Stimulated activated CD8-positive, alpha-beta memory T cell treated with anti-CD3 and anti-CD28 coated beads, Interleukin-4, amount 100 ng/mL, for 4 hours (primary cell): ENCODE measurements around the gene CARMIL3.
A peak's percentile ranks its signal among the peaks of the same experiment; 100 is the strongest.

Experiments used
- DNase-seq, 2 donors: peaks; one replicate each; pipeline ENCODE4 v3.0.0-alpha.2; 2020; ENCODE audit warnings: low read depth in 2 of 2, low spot score in 1 of 2

CARMIL3 gene

GRCh38 chr14:24114532-24115421 lies 63.0 kb downstream of the CARMIL3 start, which contains the start of the genes DCAF11 and NRL:
Gene DCAF11 (plus strand): TSS chr14:24114777. CDS start chr14:24115595, 818 bp downstream.
Gene NRL (minus strand): TSS chr14:24114949. CDS start chr14:24082848, 32,101 bp downstream.
- DNase-seq: peak; percentile 97 to 98

DNA sequence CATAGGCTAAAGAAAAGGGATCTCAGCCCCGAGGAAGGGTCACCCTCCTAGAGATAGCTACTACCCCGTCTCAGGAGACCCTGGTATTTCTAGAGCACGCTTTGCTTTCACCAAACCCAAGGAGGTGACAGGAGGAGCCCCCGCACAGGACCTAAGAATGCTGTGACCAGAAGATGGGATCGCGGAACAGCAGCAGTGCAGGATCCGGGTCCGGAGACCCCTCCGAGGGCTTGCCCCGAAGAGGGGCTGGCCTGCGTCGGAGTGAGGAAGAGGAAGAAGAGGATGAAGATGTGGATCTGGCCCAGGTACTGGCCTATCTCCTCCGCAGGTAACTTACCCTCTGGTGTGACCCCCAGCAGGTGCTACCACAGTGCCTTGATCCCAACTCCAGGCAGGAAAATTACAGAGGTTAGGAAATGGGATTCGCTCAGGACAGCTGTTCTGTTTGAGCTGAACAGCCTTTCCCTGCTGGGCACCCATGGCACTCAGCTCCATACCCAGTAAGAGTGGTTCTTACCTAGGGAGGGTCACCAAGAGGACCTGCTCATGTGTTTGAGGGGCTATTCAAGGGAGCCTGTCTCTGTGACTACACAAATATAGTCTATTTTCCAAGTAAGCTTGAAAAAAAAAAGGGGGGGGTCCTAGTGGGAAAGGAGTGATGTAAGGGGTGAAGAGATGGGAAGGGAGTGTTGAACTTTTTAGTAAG lies 63.8 kb downstream of the CARMIL3 start:
- no peak for DNase-seq

GRCh38 chr14:24116128-24116814 lies 64.5 kb downstream of the CARMIL3 start:
- no peak for DNase-seq

DNA sequence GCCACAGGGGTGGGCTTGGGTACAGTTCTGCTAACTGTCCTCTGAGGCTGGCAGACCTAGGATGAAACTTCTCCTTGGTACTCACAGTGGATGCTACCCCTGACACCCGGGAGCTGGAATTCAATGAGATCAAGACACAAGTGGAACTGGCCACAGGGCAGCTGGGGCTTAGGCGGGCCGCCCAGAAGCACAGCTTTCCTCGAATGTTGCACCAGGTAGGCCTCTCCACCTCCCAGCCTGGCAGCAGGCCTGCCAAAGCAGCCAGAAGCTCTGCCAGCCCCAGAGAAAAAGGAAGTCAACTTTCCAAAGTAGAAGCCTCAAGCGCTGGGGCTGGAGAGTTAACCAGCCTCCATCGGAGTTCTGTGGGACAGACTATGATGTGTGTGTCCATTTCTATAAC lies 65.4 kb downstream of the CARMIL3 start:
- DNase-seq: no peak
